SK-N-SH treated with all-trans-retinoic acid at 6 μM for 48 hours (cell line): ENCODE measurements around the gene VPS26B.

Source experiments
- ATAC-seq: fragments of 200-7000 bp; cut with Tn5 transposase; 3 replicates; pipeline ENCODE4 v1.9.1; 2020; ENCODE audit warnings: mild to moderate bottlenecking, moderate library complexity
- BACH2 ChIP-seq: fragments of 250-450 bp; sonication (Bioruptor Pico); IDR thresholded peaks from 2 replicates; pipeline ENCODE4 v1.9.0; 2021; ENCODE audit warnings: mild to moderate bottlenecking, borderline replicate concordance
- ESRRG ChIP-seq: fragments of 250-450 bp; sonication (Bioruptor Pico); IDR thresholded peaks from 2 replicates; pipeline ENCODE4 v1.6.1; 2021; ENCODE audit warnings: mild to moderate bottlenecking
- GLIS3 ChIP-seq: fragments of 250-450 bp; sonication (Bioruptor Pico); IDR thresholded peaks from 2 replicates; pipeline ENCODE4 v1.5.0; 2020; ENCODE audit warnings: mild to moderate bottlenecking, moderate library complexity
- ISL1 ChIP-seq: fragments of 250-450 bp; sonication (Bioruptor Pico); IDR thresholded peaks from 2 replicates; pipeline ENCODE4 v2.1.2; 2022; ENCODE audit warnings: mild to moderate bottlenecking, moderate library complexity
- OSR1 ChIP-seq: fragments of 250-450 bp; sonication (Bioruptor Pico); IDR thresholded peaks from 2 replicates; pipeline ENCODE4 v1.8.0; 2022; ENCODE audit warnings: moderate library complexity, mild to moderate bottlenecking, inconsistent platforms
- PPARA ChIP-seq: fragments of 250-450 bp; sonication (Bioruptor Pico); IDR thresholded peaks from 2 replicates; pipeline ENCODE4 v1.5.0; 2020; ENCODE audit warnings: mild to moderate bottlenecking, borderline replicate concordance
- SNAI2 ChIP-seq: fragments of 250-450 bp; sonication (Bioruptor Pico); IDR thresholded peaks from 2 replicates; pipeline ENCODE4 v1.5.0; 2020; ENCODE audit warnings: mild to moderate bottlenecking, moderate library complexity
- TCF4 ChIP-seq: fragments of 250-450 bp; sonication (Bioruptor Pico); IDR thresholded peaks from 2 replicates; pipeline ENCODE4 v1.8.0; 2021; ENCODE audit warnings: mild to moderate bottlenecking, moderate library complexity, borderline replicate concordance
- TOX ChIP-seq: fragments of 250-450 bp; sonication (Bioruptor Pico); IDR thresholded peaks from 2 replicates; pipeline ENCODE4 v1.8.0; 2021; ENCODE audit warnings: mild to moderate bottlenecking, moderate library complexity, borderline replicate concordance
- ZC3H10 ChIP-seq: fragments of 250-450 bp; sonication (Bioruptor Pico); IDR thresholded peaks from 2 replicates; pipeline ENCODE4 v1.5.1; 2021; ENCODE audit warnings: mild to moderate bottlenecking, moderate library complexity
- ZFP3 ChIP-seq: fragments of 250-450 bp; sonication (Bioruptor Pico); IDR thresholded peaks from 2 replicates; pipeline ENCODE4 v1.5.0; 2020; ENCODE audit warnings: mild to moderate bottlenecking, moderate library complexity
- ZFP30 ChIP-seq: fragments of 450-650 bp; formaldehyde crosslinking; IDR thresholded peaks from 2 replicates; pipeline ENCODE4 v1.5.0; 2022; ENCODE audit warnings: mild to moderate bottlenecking, moderate library complexity
- ZNF565 ChIP-seq: fragments of 450-650 bp; formaldehyde crosslinking; conservative IDR thresholded peaks from 2 replicates; pipeline ENCODE4 v1.5.0; 2020; ENCODE audit warnings: low read depth, mild to moderate bottlenecking, moderate library complexity
- ZNF70 ChIP-seq: fragments of 450-650 bp; formaldehyde crosslinking; IDR thresholded peaks from 2 replicates; pipeline ENCODE4 v1.5.0; 2020; ENCODE audit warnings: mild to moderate bottlenecking, moderate library complexity
- ZNF8 ChIP-seq: fragments of 450-650 bp; formaldehyde crosslinking; IDR thresholded peaks from 2 replicates; pipeline ENCODE4 v1.5.0; 2020; ENCODE audit warnings: mild to moderate bottlenecking, moderate library complexity
- TF ChIP-seq, protein P1 (sequence below): fragments of 250-450 bp; sonication (Bioruptor Pico); IDR thresholded peaks from 2 replicates; pipeline ENCODE4 v1.8.0; 2021; ENCODE audit warnings: low read depth, mild to moderate bottlenecking, moderate library complexity, borderline replicate concordance
- TF ChIP-seq, protein P2 (sequence below): fragments of 250-450 bp; sonication (Bioruptor Pico); IDR thresholded peaks from 2 replicates; pipeline ENCODE4 v1.5.1; 2021; ENCODE audit warnings: mild to moderate bottlenecking, moderate library complexity
- TF ChIP-seq, protein P3 (sequence below): fragments of 250-450 bp; sonication (Bioruptor Pico); IDR thresholded peaks from 2 replicates; pipeline ENCODE4 v1.8.0; 2020; ENCODE audit warnings: mild to moderate bottlenecking, moderate library complexity, borderline replicate concordance
- TF ChIP-seq, protein P4 (sequence below): fragments of 250-450 bp; sonication (Bioruptor Pico); IDR thresholded peaks from 2 replicates; pipeline ENCODE4 v1.5.0; 2020; ENCODE audit warnings: mild to moderate bottlenecking, moderate library complexity
- TF ChIP-seq, protein P5 (sequence below): fragments of 250-450 bp; sonication (Bioruptor Pico); IDR thresholded peaks from 2 replicates; pipeline ENCODE4 v1.5.1; 2020; ENCODE audit warnings: low read depth, mild to moderate bottlenecking, moderate library complexity

The VPS26B gene

DNA sequence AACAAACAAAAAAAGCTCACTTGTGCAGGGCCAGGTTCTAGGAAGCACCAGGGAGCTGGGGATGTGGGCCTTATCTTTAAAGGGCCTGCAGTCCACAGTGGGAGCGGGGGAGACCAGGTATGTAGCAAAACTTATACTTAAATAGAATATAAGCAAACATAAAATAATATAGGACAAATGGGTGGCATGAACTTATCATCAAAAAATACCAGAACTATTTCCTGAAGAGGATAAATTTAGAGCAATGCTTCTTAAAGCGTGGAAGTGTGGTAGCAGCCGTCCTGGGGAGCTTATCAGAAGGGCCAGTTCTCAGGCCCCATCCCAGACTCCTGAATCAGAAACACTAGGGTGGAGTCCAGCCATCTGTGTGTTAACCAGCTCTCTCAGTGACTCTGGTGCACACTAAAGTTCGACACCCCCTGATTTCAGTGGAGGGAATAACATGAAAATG lies 9.3 kb downstream of the VPS26B start:
- ATAC-seq: no peak
- TF ChIP-seq, protein P1, sequence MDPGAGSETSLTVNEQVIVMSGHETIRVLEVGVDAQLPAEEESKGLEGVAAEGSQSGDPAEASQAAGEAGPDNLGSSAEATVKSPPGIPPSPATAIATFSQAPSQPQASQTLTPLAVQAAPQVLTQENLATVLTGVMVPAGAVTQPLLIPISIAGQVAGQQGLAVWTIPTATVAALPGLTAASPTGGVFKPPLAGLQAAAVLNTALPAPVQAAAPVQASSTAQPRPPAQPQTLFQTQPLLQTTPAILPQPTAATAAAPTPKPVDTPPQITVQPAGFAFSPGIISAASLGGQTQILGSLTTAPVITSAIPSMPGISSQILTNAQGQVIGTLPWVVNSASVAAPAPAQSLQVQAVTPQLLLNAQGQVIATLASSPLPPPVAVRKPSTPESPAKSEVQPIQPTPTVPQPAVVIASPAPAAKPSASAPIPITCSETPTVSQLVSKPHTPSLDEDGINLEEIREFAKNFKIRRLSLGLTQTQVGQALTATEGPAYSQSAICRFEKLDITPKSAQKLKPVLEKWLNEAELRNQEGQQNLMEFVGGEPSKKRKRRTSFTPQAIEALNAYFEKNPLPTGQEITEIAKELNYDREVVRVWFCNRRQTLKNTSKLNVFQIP (CRISPR knock-in tag): no peak
- TF ChIP-seq ZNF565 (CRISPR knock-in tag) (no peak), ZNF8 (no peak), TCF4 (no peak), OSR1 (CRISPR knock-in tag) (no peak), ZC3H10 (CRISPR knock-in tag) (no peak), TOX (no peak), ZFP30 (CRISPR knock-in tag) (no peak)
- TF ChIP-seq, protein P2, sequence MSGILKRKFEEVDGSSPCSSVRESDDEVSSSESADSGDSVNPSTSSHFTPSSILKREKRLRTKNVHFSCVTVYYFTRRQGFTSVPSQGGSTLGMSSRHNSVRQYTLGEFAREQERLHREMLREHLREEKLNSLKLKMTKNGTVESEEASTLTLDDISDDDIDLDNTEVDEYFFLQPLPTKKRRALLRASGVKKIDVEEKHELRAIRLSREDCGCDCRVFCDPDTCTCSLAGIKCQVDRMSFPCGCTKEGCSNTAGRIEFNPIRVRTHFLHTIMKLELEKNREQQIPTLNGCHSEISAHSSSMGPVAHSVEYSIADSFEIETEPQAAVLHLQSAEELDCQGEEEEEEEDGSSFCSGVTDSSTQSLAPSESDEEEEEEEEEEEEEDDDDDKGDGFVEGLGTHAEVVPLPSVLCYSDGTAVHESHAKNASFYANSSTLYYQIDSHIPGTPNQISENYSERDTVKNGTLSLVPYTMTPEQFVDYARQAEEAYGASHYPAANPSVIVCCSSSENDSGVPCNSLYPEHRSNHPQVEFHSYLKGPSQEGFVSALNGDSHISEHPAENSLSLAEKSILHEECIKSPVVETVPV (CRISPR knock-in tag): no peak
- TF ChIP-seq, protein P3, sequence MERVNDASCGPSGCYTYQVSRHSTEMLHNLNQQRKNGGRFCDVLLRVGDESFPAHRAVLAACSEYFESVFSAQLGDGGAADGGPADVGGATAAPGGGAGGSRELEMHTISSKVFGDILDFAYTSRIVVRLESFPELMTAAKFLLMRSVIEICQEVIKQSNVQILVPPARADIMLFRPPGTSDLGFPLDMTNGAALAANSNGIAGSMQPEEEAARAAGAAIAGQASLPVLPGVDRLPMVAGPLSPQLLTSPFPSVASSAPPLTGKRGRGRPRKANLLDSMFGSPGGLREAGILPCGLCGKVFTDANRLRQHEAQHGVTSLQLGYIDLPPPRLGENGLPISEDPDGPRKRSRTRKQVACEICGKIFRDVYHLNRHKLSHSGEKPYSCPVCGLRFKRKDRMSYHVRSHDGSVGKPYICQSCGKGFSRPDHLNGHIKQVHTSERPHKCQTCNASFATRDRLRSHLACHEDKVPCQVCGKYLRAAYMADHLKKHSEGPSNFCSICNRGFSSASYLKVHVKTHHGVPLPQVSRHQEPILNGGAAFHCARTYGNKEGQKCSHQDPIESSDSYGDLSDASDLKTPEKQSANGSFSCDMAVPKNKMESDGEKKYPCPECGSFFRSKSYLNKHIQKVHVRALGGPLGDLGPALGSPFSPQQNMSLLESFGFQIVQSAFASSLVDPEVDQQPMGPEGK (CRISPR knock-in tag): no peak

DNA sequence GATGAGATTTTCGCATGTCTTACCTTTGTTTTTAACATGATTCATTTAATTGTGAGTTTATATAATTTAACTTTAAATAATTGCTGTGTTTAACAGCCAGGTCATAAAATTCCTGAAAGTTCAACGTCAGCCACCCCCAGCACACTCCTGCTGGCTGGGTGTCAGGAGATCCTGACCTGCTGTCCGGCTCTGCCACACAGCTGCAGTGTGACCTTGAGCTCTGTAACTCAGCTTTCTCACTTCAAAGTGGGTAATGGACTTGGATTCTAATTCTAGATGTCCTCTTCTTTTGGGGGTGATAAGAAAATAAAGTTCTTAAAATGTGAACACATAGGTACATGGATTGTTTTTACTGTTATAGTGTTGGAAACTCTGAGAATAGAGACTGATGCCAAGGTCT lies 10.9 kb downstream of the VPS26B start:
- no peak for ATAC-seq
- no peak for TF ChIP-seq TCF4
- TF ChIP-seq BACH2 (CRISPR knock-in tag): no peak
- no peak for TF ChIP-seq ESRRG
- TF ChIP-seq, protein P3 (CRISPR knock-in tag): no peak
- no peak for TF ChIP-seq GLIS3 (CRISPR knock-in tag)
- TF ChIP-seq ZNF8: no peak
- no peak for TF ChIP-seq ZNF70
- TF ChIP-seq ZFP30 (CRISPR knock-in tag): no peak
- TF ChIP-seq OSR1 (CRISPR knock-in tag): no peak

DNA sequence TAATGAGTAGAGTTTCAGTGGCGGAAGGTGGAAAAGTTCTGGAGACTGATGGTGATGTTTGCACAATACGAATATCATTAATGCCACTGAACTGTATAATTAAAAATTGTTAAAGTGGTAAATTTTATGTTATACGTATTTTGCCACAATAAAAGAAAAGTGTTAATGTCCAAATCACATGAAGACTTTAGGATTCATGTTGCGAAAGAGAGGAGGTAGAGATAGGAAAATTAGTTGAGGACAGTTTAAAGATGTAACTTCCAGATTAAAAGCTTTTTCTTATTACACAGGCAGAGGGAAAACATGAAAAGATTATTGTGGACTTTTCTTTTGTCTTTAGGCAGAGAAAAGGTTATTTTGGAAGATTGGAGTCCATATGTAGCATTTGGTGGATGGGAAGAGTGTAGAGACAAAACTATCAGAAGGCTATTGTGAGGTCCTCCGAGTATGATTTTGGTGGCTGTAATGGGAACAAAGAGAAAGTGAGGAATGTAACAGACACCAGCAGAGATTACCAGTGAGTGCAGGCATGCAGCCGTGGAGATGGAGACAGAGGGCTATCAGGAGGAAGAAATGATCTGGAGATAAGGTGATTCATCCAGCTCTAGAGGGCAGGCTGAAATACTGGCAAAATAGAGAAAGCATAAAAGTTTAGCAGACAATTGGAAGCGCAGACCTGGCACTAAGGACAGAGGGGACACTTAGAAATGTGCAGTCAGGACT lies 12.5 kb downstream of the VPS26B start:
- ATAC-seq: peak; percentile 99
- TF ChIP-seq ISL1 (CRISPR knock-in tag) (peak; percentile 38; the same call in 1 of the 2 replicates), ZFP3 (no peak)

DNA sequence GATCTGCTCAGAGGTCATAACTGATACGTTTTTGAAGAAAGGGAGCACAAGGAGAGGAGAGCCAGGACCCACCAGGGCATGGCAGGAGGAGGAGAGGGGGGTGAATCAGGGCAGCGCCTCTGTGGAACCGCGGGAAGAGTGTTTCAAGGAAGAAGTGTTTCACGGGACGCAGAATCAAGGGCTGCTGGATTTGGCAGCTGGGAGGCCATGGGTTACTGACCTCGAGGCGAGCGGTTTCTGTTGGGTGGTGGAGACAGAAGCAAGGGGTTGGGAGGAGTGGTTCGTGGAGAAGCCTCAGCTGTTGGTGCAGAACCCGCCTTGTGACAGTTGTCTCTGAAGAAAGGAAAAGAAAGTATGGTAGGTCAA lies 13.1 kb downstream of the VPS26B start:
- no peak for TF ChIP-seq PPARA
- TF ChIP-seq, protein P3 (CRISPR knock-in tag): no peak
- TF ChIP-seq, protein P2 (CRISPR knock-in tag): no peak
- TF ChIP-seq, protein P4, sequence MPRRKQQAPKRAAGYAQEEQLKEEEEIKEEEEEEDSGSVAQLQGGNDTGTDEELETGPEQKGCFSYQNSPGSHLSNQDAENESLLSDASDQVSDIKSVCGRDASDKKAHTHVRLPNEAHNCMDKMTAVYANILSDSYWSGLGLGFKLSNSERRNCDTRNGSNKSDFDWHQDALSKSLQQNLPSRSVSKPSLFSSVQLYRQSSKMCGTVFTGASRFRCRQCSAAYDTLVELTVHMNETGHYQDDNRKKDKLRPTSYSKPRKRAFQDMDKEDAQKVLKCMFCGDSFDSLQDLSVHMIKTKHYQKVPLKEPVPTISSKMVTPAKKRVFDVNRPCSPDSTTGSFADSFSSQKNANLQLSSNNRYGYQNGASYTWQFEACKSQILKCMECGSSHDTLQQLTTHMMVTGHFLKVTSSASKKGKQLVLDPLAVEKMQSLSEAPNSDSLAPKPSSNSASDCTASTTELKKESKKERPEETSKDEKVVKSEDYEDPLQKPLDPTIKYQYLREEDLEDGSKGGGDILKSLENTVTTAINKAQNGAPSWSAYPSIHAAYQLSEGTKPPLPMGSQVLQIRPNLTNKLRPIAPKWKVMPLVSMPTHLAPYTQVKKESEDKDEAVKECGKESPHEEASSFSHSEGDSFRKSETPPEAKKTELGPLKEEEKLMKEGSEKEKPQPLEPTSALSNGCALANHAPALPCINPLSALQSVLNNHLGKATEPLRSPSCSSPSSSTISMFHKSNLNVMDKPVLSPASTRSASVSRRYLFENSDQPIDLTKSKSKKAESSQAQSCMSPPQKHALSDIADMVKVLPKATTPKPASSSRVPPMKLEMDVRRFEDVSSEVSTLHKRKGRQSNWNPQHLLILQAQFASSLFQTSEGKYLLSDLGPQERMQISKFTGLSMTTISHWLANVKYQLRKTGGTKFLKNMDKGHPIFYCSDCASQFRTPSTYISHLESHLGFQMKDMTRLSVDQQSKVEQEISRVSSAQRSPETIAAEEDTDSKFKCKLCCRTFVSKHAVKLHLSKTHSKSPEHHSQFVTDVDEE (CRISPR knock-in tag): no peak
- TF ChIP-seq TOX: no peak
- no peak for TF ChIP-seq SNAI2
- no peak for TF ChIP-seq ZNF8
- TF ChIP-seq, protein P5, sequence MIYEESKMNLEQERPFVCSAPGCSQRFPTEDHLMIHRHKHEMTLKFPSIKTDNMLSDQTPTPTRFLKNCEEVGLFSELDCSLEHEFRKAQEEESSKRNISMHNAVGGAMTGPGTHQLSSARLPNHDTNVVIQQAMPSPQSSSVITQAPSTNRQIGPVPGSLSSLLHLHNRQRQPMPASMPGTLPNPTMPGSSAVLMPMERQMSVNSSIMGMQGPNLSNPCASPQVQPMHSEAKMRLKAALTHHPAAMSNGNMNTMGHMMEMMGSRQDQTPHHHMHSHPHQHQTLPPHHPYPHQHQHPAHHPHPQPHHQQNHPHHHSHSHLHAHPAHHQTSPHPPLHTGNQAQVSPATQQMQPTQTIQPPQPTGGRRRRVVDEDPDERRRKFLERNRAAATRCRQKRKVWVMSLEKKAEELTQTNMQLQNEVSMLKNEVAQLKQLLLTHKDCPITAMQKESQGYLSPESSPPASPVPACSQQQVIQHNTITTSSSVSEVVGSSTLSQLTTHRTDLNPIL (CRISPR knock-in tag): no peak
- TF ChIP-seq ZNF70: no peak
- peak; percentile 73 for ATAC-seq
